Choroid plexus epithelial cell (primary cell): ENCODE results near the gene MYLIP.

Experiments
- DNase-seq: peaks from one replicate; pipeline ENCODE4 v3.0.0-alpha.2; 2010; ENCODE audit warnings: low read depth
- H3K4me3 ChIP-seq: 2 replicates; pipeline ENCODE4 v1.5.1; 2011; ENCODE audit warnings: low read depth, mild to moderate bottlenecking, control low read depth, low read length, moderate library complexity
- TF ChIP-seq, protein P1 (sequence below): conservative IDR thresholded peaks from 2 replicates; pipeline ENCODE4 v1.5.1; 2011; ENCODE audit warnings: low read depth, mild to moderate bottlenecking, control low read depth, inconsistent platforms, low read length, moderate library complexity

Gene MYLIP

DNA sequence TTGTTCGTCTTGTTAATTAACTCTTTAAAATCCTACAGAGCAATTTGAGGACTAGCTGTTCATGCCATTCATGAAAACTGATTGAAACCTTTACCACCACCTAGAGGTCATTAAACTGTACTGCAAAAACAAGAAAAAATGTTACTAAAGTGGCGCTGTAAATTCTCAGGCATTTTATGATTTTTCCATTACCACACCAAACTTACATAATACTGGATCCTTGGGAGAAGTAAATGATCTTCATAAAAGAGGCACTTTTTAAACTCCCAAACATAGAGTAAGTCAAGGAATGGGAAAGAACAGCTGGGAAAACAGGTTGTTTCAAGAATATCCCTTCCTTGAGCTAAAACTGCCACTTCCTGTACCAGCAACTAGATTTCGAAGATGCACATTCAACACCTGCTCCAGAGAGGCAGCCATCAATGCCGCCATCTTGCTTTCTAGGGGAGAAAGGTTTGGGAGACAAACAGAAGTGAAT is 54.3 kb downstream of the MYLIP start:
- DNase-seq = peak; percentile 82
- TF ChIP-seq, protein P1, sequence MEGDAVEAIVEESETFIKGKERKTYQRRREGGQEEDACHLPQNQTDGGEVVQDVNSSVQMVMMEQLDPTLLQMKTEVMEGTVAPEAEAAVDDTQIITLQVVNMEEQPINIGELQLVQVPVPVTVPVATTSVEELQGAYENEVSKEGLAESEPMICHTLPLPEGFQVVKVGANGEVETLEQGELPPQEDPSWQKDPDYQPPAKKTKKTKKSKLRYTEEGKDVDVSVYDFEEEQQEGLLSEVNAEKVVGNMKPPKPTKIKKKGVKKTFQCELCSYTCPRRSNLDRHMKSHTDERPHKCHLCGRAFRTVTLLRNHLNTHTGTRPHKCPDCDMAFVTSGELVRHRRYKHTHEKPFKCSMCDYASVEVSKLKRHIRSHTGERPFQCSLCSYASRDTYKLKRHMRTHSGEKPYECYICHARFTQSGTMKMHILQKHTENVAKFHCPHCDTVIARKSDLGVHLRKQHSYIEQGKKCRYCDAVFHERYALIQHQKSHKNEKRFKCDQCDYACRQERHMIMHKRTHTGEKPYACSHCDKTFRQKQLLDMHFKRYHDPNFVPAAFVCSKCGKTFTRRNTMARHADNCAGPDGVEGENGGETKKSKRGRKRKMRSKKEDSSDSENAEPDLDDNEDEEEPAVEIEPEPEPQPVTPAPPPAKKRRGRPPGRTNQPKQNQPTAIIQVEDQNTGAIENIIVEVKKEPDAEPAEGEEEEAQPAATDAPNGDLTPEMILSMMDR = peak; percentile 62
- no peak overlapping the region for H3K4me3 ChIP-seq

DNA sequence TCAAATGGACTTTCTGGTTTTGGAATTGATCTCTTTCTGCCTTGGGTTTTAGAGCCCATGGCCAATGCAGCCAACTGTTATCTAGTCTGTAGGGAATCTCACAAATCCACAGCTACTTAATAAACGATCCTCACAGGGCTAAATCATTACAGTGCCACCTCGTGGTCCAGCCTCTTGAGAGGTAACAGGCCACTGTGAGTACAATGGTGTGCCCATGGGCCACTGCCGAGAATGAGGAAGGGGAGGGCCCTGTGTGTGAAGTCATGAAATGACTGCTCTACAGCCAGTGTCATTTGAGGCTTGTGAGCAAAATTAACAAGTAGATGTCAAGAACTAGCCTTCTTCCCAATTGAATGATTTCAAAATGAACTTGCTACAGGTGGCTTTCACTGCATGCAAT is 55.2 kb downstream of the MYLIP start:
- TF ChIP-seq, protein P1 = peak; percentile 49
- DNase-seq = peak; percentile 39
- H3K4me3 ChIP-seq = no peak overlapping the region

DNA sequence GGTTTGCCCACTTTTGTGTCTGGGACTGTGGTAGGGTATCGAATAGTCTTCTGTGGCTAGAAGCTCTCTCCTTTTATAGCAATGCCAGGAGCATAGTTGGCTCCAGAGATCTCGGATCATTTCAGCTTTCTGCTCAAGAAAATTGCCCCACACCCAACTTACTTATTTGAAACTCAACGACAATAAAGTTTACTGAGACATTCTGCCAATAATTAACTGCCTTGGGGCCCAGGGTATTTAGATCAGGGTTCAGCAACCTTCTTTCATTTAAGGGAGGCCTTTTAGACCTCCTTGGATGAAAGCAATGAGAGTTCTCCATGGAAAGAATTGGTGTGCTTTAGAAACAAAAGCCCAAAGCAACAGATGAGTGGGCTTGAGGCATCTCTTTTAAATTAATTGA is 55.7 kb downstream of the MYLIP start:
- H3K4me3 ChIP-seq = no peak overlapping the region
- TF ChIP-seq, protein P1 = no peak
- DNase-seq = no peak

DNA sequence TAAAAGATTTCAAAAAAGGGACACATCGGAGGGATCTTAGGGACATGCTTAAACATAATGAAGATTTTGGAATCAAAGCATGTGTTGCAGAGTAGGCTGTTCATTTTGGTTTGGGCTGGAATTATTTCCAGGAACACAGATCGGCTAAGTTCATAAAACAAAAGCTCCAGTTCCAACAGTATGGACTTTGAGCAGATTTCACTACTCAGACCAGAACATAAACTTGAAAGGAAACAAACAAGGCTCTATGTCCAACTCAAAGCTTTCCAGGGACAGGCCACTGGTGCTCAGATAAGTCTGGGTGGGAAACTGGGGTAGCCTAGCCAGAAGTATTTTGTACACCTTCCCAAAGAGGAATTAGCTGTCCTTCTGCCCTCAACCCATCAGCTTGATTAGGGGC is 58.3 kb downstream of the MYLIP start:
- H3K4me3 ChIP-seq = no peak overlapping the region
- no peak for DNase-seq
- TF ChIP-seq, protein P1 = no peak

DNA sequence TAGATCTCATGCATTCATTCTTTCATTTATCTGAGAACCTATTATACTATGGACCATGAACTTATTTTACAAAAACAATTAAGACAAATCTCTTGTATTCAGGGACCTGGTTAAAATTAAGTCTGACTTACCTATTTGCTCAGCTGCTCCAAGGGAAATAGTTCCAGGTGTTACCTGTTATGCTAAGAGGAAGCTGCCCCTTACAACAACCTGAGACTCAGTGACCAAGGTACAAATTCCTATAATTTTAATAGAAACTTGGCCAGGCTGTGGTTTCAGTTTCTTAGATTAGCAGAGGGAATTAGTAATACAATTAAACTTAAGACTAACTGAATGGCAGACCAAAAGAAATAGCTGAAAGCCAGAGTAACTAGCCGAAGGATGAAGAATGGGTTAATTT is 61.3 kb downstream of the MYLIP start:
- no peak for DNase-seq
- TF ChIP-seq, protein P1 = no peak
- no peak overlapping the region for H3K4me3 ChIP-seq

DNA sequence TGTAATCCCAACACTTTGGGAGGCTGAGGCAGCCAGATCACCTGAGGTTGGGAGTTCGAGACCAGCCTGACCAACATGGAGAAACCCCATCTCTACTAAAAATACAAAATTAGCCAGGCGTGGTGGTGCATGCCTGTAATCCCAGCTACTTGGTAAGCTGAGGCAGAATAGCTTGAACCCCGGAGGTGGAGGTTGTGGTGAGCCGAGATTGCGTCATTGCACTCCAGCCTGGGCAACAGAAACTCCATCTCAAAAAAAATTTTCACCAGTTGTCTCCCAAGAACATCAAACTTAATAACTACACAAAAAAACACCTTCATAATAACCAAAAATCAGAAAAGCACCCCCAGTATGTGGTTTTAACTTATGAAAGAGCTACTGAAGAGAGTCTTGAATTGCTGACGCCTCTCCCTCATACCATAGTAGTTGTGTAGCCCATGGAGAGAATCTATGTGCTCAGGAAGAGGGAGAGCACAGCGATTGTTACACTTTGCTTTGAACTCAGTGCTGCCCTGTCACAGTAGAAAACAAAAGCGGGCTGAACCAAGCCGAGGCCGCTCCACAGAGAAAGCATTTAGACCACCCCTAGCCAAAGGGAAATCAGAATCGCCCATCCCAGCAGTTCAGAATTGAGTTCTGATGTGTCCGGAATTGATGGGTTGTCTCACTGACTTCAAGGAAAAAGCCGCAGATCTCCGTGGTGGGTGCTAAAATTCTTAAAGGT is 67.5 kb downstream of the MYLIP start:
- no peak overlapping the region for H3K4me3 ChIP-seq
- TF ChIP-seq, protein P1 = no peak
- no peak for DNase-seq

DNA sequence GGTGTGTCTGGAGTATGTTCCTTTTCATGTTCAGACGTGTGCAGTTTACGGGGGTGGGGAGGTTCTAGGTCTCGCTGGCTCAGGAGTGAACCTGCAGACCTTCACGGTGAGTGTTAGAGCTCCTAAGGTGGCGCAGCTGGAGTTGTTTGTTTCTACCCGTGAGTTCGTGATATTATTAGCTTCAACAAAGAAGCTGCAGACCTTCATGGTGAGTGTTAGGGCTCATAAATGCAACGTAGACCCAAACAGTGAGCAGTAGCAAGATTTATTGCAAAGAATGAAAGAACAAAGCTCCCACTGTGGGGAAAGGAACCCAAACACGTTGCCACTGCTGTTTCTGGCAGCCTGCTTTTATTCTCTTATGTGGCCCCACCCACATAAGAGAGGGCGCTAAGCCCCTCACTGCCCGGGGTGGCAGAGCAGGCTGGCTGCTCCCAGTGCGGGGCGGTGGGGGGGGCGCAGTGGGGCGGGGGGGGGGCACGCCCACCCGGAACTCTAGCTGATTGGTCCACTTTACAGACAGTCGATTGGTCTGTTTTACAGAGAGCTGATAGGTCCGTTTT is 68.2 kb downstream of the MYLIP start:
- no peak for DNase-seq
- TF ChIP-seq, protein P1 = no peak
- H3K4me3 ChIP-seq = no peak overlapping the region
